HepG2 (cell line): ENCODE data around the gene IQCN. TPM values are rescaled to one million over a fixed set of nuclear protein-coding genes. Genes with fewer than 3 reads are reported as not detected.

Experiments
- ARID2 ChIP-seq: sonication (generic); formaldehyde crosslinking; IDR thresholded peaks from 2 replicates; pipeline ENCODE4 v1.8.1; 2022; ENCODE audit warnings: mild to moderate bottlenecking, missing genetic modification reagents, borderline replicate concordance
- ERF ChIP-seq: IDR thresholded peaks from 2 replicates; pipeline ENCODE4 v1.6.1; 2018; ENCODE audit warnings: missing biosample characterization, missing genetic modification reagents
- GATAD1 ChIP-seq: IDR thresholded peaks from 2 replicates; pipeline ENCODE4 v1.6.1; 2016; ENCODE audit warnings: missing genetic modification reagents, missing compliant biosample characterization
- KMT2A ChIP-seq: sonication (generic); formaldehyde crosslinking; IDR thresholded peaks from 2 replicates; pipeline ENCODE4 v1.4.0; 2020; ENCODE audit warnings: missing genetic modification reagents
- MBD4 ChIP-seq: IDR thresholded peaks from 2 replicates; pipeline ENCODE4 v1.6.1; 2012; ENCODE audit warnings: low read length, inconsistent platforms, borderline replicate concordance
- MLLT10 ChIP-seq: sonication (generic); formaldehyde crosslinking; IDR thresholded peaks from 2 replicates; pipeline ENCODE4 v1.4.0; 2020; ENCODE audit warnings: missing genetic modification reagents
- MTA3 ChIP-seq: sonication (generic); formaldehyde crosslinking; IDR thresholded peaks from 2 replicates; pipeline ENCODE4 v1.4.0; 2020; ENCODE audit warnings: missing genetic modification reagents
- MZF1 ChIP-seq: sonication (generic); formaldehyde crosslinking; IDR thresholded peaks from 2 replicates; pipeline ENCODE4 v1.8.1; 2023; ENCODE audit warnings: mild to moderate bottlenecking, missing genetic modification reagents, borderline replicate concordance
- NPAS2 ChIP-seq: sonication (generic); formaldehyde crosslinking; IDR thresholded peaks from 2 replicates; pipeline ENCODE4 v1.8.0; 2022; ENCODE audit warnings: mild to moderate bottlenecking, missing genetic modification reagents, borderline replicate concordance
- SETDB1 ChIP-seq: sonication (generic); formaldehyde crosslinking; IDR thresholded peaks from 2 replicates; pipeline ENCODE4 v1.5.1; 2020; ENCODE audit warnings: missing genetic modification reagents, mild to moderate bottlenecking, borderline replicate concordance
- SIX4 ChIP-seq: sonication (generic); formaldehyde crosslinking; IDR thresholded peaks from 2 replicates; pipeline ENCODE4 v1.4.0; 2020; ENCODE audit warnings: missing genetic modification reagents
- SMARCE1 ChIP-seq: fragments of 450-650 bp; IDR thresholded peaks from 2 replicates; pipeline ENCODE4 v1.6.1; 2017; ENCODE audit warnings: borderline replicate concordance
- SP4 ChIP-seq: sonication (generic); formaldehyde crosslinking; IDR thresholded peaks from 2 replicates; pipeline ENCODE4 v1.8.1; 2023; ENCODE audit warnings: mild to moderate bottlenecking, missing genetic modification reagents
- TBX3 ChIP-seq: fragments of 450-650 bp; IDR thresholded peaks from 2 replicates; pipeline ENCODE4 v1.6.1; 2017; ENCODE audit warnings: antibody characterized with exemption, mild to moderate bottlenecking, inconsistent platforms, borderline replicate concordance
- TP53 ChIP-seq: sonication (generic); formaldehyde crosslinking; conservative IDR thresholded peaks from 2 replicates; pipeline ENCODE4 v1.4.0; 2020; ENCODE audit warnings: missing genetic modification reagents
- ZFP36L1 ChIP-seq: sonication (generic); formaldehyde crosslinking; IDR thresholded peaks from 2 replicates; pipeline ENCODE4 v1.8.0; 2022; ENCODE audit warnings: mild to moderate bottlenecking, missing genetic modification reagents, moderate library complexity
- ZFP90 ChIP-seq: sonication (generic); formaldehyde crosslinking; IDR thresholded peaks from 2 replicates; pipeline ENCODE4 v1.8.0; 2022; ENCODE audit warnings: missing genetic modification reagents, mild to moderate bottlenecking, inconsistent platforms, borderline replicate concordance
- ZFYVE20 ChIP-seq: sonication (generic); formaldehyde crosslinking; IDR thresholded peaks from 2 replicates; pipeline ENCODE4 v1.8.0; 2023; ENCODE audit warnings: low read depth, mild to moderate bottlenecking, moderate library complexity, missing genetic modification reagents, borderline replicate concordance
- ZNF207 ChIP-seq: fragments of 450-650 bp; IDR thresholded peaks from 2 replicates; pipeline ENCODE4 v1.6.1; 2016; ENCODE audit warnings: antibody characterized with exemption, borderline replicate concordance
- ZNF251 ChIP-seq: sonication (generic); formaldehyde crosslinking; IDR thresholded peaks from 2 replicates; pipeline ENCODE4 v1.9.0; 2021; ENCODE audit warnings: mild to moderate bottlenecking, missing genetic modification reagents
- ZNF331 ChIP-seq: sonication (generic); formaldehyde crosslinking; IDR thresholded peaks from 2 replicates; pipeline ENCODE4 v1.4.0; 2020; ENCODE audit warnings: missing genetic modification reagents
- ZNF337 ChIP-seq: sonication (generic); formaldehyde crosslinking; IDR thresholded peaks from 2 replicates; pipeline ENCODE4 v1.5.1; 2020; ENCODE audit warnings: missing genetic modification reagents, low read depth, mild to moderate bottlenecking, borderline replicate concordance
- ZNF441 ChIP-seq: sonication (generic); formaldehyde crosslinking; IDR thresholded peaks from 2 replicates; pipeline ENCODE4 v1.7.0; 2021; ENCODE audit warnings: missing genetic modification reagents, borderline replicate concordance
- ZNF709 ChIP-seq: sonication (generic); formaldehyde crosslinking; IDR thresholded peaks from 2 replicates; pipeline ENCODE4 v1.5.0; 2020; ENCODE audit warnings: mild to moderate bottlenecking, missing genetic modification reagents
- ZNF720 ChIP-seq: sonication (generic); formaldehyde crosslinking; IDR thresholded peaks from 2 replicates; pipeline ENCODE4 v1.4.0; 2020; ENCODE audit warnings: missing genetic modification reagents
- polyA plus RNA-seq, 8 experiments: library from polyadenylated mRNA; depleted of rRNA in 3 of 8; stranded (reverse) in 7 of 8; unstranded in 1 of 8; fragments of >200 nt; fragmentation: Illumina TruSeq in 4 of 8; extraction: Trizol in 4 of 8; gene quantifications; 2 replicates each; pipeline versions ENCODE4 v1.2.1 to v1.2.3, GENCODE V29; 2011 to 2016; ENCODE audit warnings: low read depth in 4 of 8, missing spikeins in 1 of 8, mixed read lengths in 1 of 8; ENCODE audit not compliant: insufficient read depth in 1 of 8
- total RNA-seq, 5 experiments: library from RNA; depleted of rRNA; stranded (reverse); fragments of >200 nt; fragmentation: Illumina TruSeq; extraction: Trizol; gene quantifications; 2 replicates each; pipeline ENCODE4 v1.2.3, GENCODE V29; 2016; ENCODE audit warnings: low read depth in 1 of 5
- TF ChIP-seq, protein P1 (sequence below): sonication (generic); formaldehyde crosslinking; IDR thresholded peaks from 2 replicates; pipeline ENCODE4 v1.5.0; 2020; ENCODE audit warnings: mild to moderate bottlenecking, missing genetic modification reagents
- TF ChIP-seq, protein P2 (sequence below): sonication (generic); formaldehyde crosslinking; conservative IDR thresholded peaks from 2 replicates; pipeline ENCODE4 v1.5.0; 2020; ENCODE audit warnings: missing genetic modification reagents
- TF ChIP-seq, protein P3 (sequence below): sonication (generic); formaldehyde crosslinking; IDR thresholded peaks from 2 replicates; pipeline ENCODE4 v1.4.0; 2020; ENCODE audit warnings: low read depth, mild to moderate bottlenecking, missing genetic modification reagents

IQCN gene
- total and polyA plus RNA-seq, 2 of the 13 experiments (the other 11 are each of a cell fraction or from before 2014, with no cell fraction given) = 0.04 to 0.18 TPM

DNA sequence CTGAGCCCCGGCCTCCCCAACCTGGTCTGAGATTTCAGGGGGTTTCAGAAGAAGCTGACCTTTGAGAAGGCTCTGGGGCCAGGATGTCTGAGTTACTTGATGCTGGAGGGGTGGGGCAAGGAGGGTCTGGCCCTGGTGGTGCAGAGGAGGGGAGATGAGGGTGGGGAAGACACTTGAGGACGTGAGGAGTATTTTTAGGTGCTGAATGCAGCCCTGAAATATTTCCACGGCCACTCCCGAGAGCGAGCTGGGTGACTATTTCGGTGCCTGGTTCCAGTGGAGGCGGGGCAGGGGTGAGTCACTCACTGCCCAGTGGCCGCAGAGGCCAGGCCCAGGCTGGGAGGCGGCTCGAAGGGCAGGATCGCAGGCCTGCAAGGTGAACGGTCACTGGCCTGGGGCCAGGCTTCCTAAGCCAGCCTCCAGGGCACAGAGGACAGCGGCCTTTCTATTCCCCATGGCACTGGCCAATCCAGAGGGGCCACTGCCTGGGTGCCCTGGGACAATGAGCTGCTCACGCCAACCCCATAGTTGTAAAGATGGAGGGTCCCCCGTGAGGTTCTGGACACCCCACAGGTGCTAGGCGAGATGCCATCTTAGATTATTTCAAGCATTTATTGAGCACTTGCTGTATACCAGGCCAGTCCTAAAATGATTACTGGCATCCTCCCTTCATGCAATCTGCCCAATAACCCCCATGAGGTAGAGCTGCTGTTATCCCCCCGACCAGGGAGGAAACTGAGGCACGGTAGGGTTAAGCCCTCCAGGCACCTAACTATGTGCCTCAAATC, 26.9 kb upstream of the IQCN start (continued):
- TF ChIP-seq, protein P1, sequence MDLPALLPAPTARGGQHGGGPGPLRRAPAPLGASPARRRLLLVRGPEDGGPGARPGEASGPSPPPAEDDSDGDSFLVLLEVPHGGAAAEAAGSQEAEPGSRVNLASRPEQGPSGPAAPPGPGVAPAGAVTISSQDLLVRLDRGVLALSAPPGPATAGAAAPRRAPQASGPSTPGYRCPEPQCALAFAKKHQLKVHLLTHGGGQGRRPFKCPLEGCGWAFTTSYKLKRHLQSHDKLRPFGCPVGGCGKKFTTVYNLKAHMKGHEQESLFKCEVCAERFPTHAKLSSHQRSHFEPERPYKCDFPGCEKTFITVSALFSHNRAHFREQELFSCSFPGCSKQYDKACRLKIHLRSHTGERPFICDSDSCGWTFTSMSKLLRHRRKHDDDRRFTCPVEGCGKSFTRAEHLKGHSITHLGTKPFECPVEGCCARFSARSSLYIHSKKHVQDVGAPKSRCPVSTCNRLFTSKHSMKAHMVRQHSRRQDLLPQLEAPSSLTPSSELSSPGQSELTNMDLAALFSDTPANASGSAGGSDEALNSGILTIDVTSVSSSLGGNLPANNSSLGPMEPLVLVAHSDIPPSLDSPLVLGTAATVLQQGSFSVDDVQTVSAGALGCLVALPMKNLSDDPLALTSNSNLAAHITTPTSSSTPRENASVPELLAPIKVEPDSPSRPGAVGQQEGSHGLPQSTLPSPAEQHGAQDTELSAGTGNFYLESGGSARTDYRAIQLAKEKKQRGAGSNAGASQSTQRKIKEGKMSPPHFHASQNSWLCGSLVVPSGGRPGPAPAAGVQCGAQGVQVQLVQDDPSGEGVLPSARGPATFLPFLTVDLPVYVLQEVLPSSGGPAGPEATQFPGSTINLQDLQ (CRISPR knock-in tag) = no peak
- TF ChIP-seq TBX3 (no peak), MZF1 (CRISPR knock-in tag) (no peak), SETDB1 (CRISPR knock-in tag) (no peak), ZFP36L1 (no peak), ZNF720 (no peak), ERF (no peak), ZNF441 (CRISPR knock-in tag) (no peak), SMARCE1 (no peak), GATAD1 (CRISPR knock-in tag) (no peak), ZNF709 (CRISPR knock-in tag) (no peak), ARID2 (CRISPR knock-in tag) (no peak), ZNF331 (CRISPR knock-in tag) (peak; percentile 39; the same call in 1 of the 2 replicates), ZNF337 (no peak), NPAS2 (CRISPR knock-in tag) (no peak), ZNF251 (CRISPR knock-in tag) (no peak), ZFYVE20 (no peak), ZNF207 (no peak), SP4 (peak; percentile 60), MLLT10 (CRISPR knock-in tag) (no peak), ZFP90 (CRISPR knock-in tag) (no peak), MBD4 (no peak), TP53 (no peak), KMT2A (no peak), SIX4 (CRISPR knock-in tag) (no peak), MTA3 (CRISPR knock-in tag) (no peak)
- TF ChIP-seq, protein P2, sequence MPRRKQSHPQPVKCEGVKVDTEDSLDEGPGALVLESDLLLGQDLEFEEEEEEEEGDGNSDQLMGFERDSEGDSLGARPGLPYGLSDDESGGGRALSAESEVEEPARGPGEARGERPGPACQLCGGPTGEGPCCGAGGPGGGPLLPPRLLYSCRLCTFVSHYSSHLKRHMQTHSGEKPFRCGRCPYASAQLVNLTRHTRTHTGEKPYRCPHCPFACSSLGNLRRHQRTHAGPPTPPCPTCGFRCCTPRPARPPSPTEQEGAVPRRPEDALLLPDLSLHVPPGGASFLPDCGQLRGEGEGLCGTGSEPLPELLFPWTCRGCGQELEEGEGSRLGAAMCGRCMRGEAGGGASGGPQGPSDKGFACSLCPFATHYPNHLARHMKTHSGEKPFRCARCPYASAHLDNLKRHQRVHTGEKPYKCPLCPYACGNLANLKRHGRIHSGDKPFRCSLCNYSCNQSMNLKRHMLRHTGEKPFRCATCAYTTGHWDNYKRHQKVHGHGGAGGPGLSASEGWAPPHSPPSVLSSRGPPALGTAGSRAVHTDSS = no peak
- TF ChIP-seq, protein P3, sequence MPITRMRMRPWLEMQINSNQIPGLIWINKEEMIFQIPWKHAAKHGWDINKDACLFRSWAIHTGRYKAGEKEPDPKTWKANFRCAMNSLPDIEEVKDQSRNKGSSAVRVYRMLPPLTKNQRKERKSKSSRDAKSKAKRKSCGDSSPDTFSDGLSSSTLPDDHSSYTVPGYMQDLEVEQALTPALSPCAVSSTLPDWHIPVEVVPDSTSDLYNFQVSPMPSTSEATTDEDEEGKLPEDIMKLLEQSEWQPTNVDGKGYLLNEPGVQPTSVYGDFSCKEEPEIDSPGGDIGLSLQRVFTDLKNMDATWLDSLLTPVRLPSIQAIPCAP (CRISPR knock-in tag) = no peak
